ENCODE data around the gene MS4A4A. TPM values are rescaled to one million over a fixed set of nuclear protein-coding genes. Genes with fewer than 3 reads are reported as not detected.
A peak's percentile ranks its signal among the peaks of the same experiment; 100 is the strongest.
"Not testable (repeated sequence)": the region's sequence is repeated elsewhere in the genome, so short reads cannot be mapped to it uniquely, and the experiment has no call there.

Gene MS4A4A
- total RNA-seq, 1 donor from 2014 or later: not detected

GRCh38 chr11:60281485-60281884 is 1.0 kb downstream of the MS4A4A start:
- Mint-ChIP-seq H3K9me3 (ENCODE audit: low read depth) (peaks cover 3% of the 10 kb centered on the region), H3K4me1 (ENCODE audit: low read depth) (peaks cover 4% of the 10 kb centered on the region), H3K4me3 (ENCODE audit: unreplicated experiment) (no peak overlapping the region), H3K27ac (ENCODE audit: unreplicated experiment) (no peak overlapping the region), H3K36me3 (ENCODE audit: low read depth) (no peaks in the 10 kb centered on the region), H3K27me3 (ENCODE audit: low read depth) (no peaks in the 10 kb centered on the region)
- TF ChIP-seq CTCF (IDR thresholded peaks at IDR 0.05): no peak
- no peak for DNase-seq (ENCODE audit: low spot score)

GRCh38 chr11:60282286-60282685 is 1.8 kb downstream of the MS4A4A start:
- no peak for DNase-seq (ENCODE audit: low spot score)
- H3K4me1 Mint-ChIP-seq (ENCODE audit: low read depth): peaks cover 4% of the 10 kb centered on the region
- H3K27ac Mint-ChIP-seq (ENCODE audit: unreplicated experiment): no peak overlapping the region
- no peak for TF ChIP-seq CTCF (IDR thresholded peaks at IDR 0.05)
- peaks cover 3% of the 10 kb centered on the region for H3K9me3 Mint-ChIP-seq (ENCODE audit: low read depth)
- no peak overlapping the region for H3K4me3 Mint-ChIP-seq (ENCODE audit: unreplicated experiment)
- H3K27me3 Mint-ChIP-seq (ENCODE audit: low read depth): no peaks in the 10 kb centered on the region
- H3K36me3 Mint-ChIP-seq (ENCODE audit: low read depth): no peaks in the 10 kb centered on the region

- not testable (repeated sequence) for DNase-seq (ENCODE audit: low spot score); H3K27me3 Mint-ChIP-seq (ENCODE audit: low read depth); H3K4me3 Mint-ChIP-seq (ENCODE audit: unreplicated experiment); H3K4me1 Mint-ChIP-seq (ENCODE audit: low read depth); H3K36me3 Mint-ChIP-seq (ENCODE audit: low read depth); H3K27ac Mint-ChIP-seq (ENCODE audit: unreplicated experiment)
- H3K9me3 Mint-ChIP-seq (ENCODE audit: low read depth): peaks cover 19% of the 10 kb centered on the region
Observed at GRCh38 chr11:60285411-60286126, 5.1 kb downstream of the MS4A4A start.

GRCh38 chr11:60288531-60288930 is 8.1 kb downstream of the MS4A4A start:
- Mint-ChIP-seq H3K36me3 (ENCODE audit: low read depth) (no peaks in the 10 kb centered on the region), H3K27ac (ENCODE audit: unreplicated experiment) (no peak overlapping the region), H3K27me3 (ENCODE audit: low read depth) (no peaks in the 10 kb centered on the region), H3K9me3 (ENCODE audit: low read depth) (peaks cover 16% of the 10 kb centered on the region), H3K4me1 (ENCODE audit: low read depth) (peaks cover 4% of the 10 kb centered on the region), H3K4me3 (ENCODE audit: unreplicated experiment) (no peak overlapping the region)
- DNase-seq (ENCODE audit: low spot score): no peak
- TF ChIP-seq CTCF (IDR thresholded peaks at IDR 0.05): no peak

- Mint-ChIP-seq H3K27me3 (ENCODE audit: low read depth) (no peaks in the 10 kb centered on the region), H3K9me3 (ENCODE audit: low read depth) (peaks cover 20% of the 10 kb centered on the region), H3K27ac (ENCODE audit: unreplicated experiment) (no peak overlapping the region), H3K36me3 (ENCODE audit: low read depth) (no peaks in the 10 kb centered on the region), H3K4me1 (ENCODE audit: low read depth) (no peaks in the 10 kb centered on the region), H3K4me3 (ENCODE audit: unreplicated experiment) (no peak overlapping the region)
- no peak for TF ChIP-seq CTCF (IDR thresholded peaks at IDR 0.05)
- DNase-seq (ENCODE audit: low spot score): no peak
Observed at GRCh38 chr11:60292145-60292544, 11.7 kb downstream of the MS4A4A start.

GRCh38 chr11:60301178-60301577 is 20.7 kb downstream of the MS4A4A start:
- Mint-ChIP-seq H3K4me3 (ENCODE audit: unreplicated experiment) (no peak overlapping the region), H3K27me3 (ENCODE audit: low read depth) (peaks cover 2% of the 10 kb centered on the region), H3K27ac (ENCODE audit: unreplicated experiment) (no peak overlapping the region), H3K36me3 (ENCODE audit: low read depth) (no peaks in the 10 kb centered on the region), H3K9me3 (ENCODE audit: low read depth) (no peaks in the 10 kb centered on the region), H3K4me1 (ENCODE audit: low read depth) (peaks cover 9% of the 10 kb centered on the region)
- DNase-seq (ENCODE audit: low spot score): no peak
- no peak for TF ChIP-seq CTCF (IDR thresholded peaks at IDR 0.05)

- not testable (repeated sequence) for H3K9me3 Mint-ChIP-seq (ENCODE audit: low read depth); H3K36me3 Mint-ChIP-seq (ENCODE audit: low read depth); H3K27me3 Mint-ChIP-seq (ENCODE audit: low read depth); H3K4me3 Mint-ChIP-seq (ENCODE audit: unreplicated experiment); DNase-seq (ENCODE audit: low spot score)
- peaks cover 16% of the 10 kb centered on the region for H3K4me1 Mint-ChIP-seq (ENCODE audit: low read depth)
- peak overlapping the region; percentile 78 for H3K27ac Mint-ChIP-seq (ENCODE audit: unreplicated experiment)
Observed at GRCh38 chr11:60301884-60302283, 21.4 kb downstream of the MS4A4A start.
